Activated CD4-positive, alpha-beta T cell treated with anti-CD3 and anti-CD28 coated beads for 1 hour (primary cell): ENCODE results near the gene KRTAP1-4.
"Not testable (repeated sequence)": the region's sequence is repeated elsewhere in the genome, so short reads cannot be mapped to it uniquely, and the experiment has no call there.

ENCODE experiments used
- DNase-seq: peaks from one replicate; pipeline ENCODE4 v3.0.0-alpha.2; 2020

KRTAP1-4 gene

DNA sequence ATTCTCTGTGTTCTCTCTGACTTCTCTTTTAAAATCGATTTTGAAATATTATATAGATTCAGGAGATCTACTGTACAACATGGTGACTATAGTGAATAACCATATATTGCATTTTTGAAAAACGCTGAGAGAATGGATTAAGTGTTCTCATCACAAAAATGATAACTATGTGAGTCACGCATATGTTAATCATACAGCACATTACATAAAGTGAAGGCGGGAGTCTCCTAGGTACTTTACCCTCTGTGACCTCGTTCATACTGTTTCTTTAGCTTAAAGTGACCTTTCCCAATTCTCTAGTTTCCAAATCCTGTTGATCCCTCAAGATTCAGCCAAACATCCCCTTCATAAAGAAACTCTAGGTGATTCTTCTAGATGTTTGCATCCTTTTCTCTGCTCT lies 27.2 kb downstream of the KRTAP1-4 start:
- no peak for DNase-seq

DNA sequence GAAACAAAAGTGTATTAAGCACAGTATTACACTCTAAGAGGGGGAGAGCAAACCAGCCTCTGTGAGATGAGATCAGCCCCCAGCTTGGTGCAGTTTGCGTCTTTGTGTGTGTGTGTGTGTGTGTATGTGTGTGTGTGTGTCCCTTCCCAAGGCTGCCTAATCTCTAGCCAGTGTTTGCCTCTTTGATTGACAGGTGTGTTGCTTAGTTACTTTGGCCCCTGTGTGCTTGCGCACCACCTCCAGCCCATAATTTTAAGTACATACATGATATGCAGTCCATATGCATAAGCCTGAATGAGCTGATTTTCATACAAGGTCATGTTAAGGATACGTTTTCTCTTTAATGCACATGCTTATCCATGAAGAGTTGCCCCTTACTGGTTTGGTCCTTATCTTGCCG lies 28.2 kb downstream of the KRTAP1-4 start:
- DNase-seq: no peak

DNA sequence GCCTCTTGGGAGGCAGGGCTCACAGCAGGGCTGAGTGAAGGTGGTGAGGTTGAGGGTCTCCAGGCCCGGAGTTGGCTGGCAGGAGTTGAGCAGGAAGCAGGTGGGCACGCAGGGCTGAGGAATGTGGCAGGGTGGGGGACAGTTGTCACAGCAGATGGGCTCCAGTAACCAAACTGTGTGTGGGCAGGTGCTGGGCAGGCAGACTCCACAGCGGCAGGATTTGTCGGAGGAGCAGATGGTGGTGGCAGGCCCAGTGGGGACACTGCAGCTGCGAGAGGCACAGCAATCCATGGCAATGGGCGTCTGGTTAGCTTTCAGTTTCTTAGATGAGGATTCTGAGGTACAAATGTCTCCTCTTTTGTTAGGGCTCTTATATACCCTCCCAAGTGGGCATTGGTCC lies 30.4 kb downstream of the KRTAP1-4 start, which contains the start of gene KRTAP3-2:
KRTAP3-2 (minus strand) TSS at position 344 of the 400 bp plus-strand sequence; CDS start at position 291, 53 bp downstream.
- not testable (repeated sequence) for DNase-seq

DNA sequence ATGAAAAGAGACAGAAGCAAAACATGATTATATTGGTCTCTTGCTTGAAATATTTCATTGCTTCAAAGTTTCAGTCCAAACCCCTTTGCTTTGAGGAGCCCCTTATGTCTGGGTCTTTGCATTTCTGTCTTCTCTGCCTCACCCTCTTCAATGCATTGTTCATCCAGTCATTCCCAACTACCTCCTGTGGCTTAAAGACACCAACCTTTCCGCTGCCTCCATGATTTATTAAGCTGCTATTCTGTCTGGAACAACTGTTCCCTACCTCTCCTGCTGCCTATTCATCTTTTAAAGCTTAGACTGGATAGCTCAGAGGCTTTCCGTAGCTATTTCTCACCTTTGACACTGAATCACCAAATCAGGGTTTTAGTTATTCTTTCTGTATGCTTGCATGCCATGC lies 32.6 kb downstream of the KRTAP1-4 start:
- no peak for DNase-seq

DNA sequence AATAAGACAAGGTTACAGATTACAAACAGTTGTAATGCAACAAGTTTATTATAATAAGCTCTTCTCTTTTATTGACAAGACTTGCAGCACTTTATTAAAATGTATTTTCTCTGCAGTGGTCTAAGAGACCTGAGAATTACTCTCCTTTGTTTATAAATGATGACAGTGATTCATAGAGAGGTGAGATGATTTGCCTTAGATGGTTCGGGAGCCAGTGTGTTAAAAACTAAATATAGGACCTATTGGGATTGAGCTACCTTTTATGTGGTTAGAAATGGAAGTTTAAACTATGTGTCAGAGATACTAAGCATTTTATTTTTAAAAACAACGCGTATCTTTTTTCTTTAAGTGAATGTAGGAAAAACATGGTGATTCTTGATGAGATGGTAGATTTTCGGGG lies 33.2 kb downstream of the KRTAP1-4 start:
- no peak for DNase-seq

DNA sequence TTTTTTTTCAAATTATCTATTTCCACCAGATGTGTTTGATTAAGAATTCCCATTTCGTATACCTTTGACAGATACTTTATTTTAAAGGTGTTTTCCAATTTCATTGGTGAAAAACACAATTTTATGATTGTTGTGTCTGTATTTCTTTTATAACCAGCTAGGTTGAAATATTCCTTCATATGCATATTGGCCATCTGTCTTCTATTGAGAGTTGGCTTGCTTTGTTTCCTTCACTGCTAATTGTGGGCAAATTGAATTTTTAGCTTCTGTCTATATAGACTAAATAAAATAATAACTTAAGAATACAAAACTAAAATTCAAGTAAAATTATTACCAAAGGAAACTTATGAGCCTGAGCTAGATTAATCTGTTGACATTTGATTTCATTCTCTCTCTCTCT lies 34.9 kb downstream of the KRTAP1-4 start:
- DNase-seq: no peak

DNA sequence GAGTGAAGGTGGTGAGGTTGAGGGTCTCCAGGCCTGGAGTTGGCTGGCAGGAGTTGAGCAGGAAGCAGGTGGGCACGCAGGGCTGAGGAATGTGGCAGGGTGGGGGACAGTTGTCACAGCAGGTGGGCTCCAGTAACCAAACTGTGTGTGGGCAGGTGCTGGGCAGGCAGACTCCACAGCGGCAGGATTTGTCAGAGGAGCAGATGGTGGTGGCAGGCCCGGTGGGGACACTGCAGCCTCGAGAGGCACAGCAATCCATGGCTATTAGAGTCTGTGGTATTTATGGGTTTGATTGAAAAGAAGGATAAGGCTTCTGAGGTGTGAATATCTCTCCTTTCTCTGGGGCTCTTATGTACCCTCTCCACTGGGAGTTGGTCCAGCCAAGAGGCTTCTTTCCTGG lies 36.2 kb downstream of the KRTAP1-4 start, which contains the start of gene KRTAP3-3:
KRTAP3-3 (minus strand) TSS at position 326 of the 400 bp plus-strand sequence; CDS start at position 259, 67 bp downstream.
- DNase-seq: no peak

DNA sequence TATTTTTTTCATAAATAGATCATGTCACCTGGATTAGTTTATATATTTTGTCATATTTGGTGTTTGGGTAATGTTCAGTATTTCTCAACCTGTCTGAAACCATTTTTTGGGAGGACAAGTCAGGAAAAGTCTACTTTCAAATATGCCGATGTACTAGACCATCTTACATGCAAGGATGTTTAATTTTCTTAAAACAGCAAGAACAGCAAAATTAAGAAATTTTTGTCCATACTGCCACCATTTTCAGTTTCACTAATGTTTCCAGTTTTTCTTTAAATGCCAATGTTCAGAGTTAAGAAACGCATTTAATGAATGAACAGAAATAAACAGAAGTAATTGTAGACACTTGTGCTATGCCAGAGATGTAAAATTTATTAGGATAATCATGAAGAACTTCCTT lies 36.9 kb downstream of the KRTAP1-4 start:
- DNase-seq: no peak

DNA sequence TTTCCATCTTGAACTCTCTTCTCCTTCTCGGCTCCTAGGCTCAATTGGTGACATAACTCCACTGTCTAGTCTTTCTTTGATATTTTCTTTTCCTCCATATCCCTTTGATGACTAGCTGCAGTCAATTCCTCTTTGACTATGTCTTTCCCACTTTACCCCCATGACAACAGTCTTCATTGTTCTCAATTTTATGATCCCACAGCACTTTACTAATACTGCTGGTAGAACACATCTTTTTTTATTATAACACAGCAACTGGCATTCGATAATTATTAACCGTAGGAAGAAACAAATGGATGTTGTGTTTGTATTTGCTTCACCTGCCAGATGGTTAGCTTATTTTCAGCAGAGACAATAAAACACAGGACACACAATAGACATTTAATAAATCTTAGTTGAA lies 37.3 kb downstream of the KRTAP1-4 start:
- DNase-seq: no peak

DNA sequence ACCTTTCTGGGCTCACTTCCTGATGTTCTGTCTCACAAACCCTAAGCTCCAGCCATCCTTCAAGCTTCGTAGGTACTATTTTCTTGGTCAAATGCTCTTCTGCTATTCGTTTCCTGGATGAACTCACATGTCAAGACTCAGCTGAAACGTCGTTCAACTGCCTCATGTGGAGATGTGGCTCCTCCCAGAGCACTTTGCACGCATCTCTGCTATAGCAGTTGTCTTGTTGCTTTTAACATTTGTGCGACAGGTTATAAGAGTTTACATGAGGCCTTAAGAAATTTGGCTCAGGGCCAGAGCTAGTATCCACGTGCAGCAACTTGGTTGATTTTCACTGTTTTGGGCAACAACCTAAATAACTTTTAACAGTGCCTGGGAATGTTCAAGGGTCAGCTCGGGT lies 43.1 kb downstream of the KRTAP1-4 start:
- no peak for DNase-seq

DNA sequence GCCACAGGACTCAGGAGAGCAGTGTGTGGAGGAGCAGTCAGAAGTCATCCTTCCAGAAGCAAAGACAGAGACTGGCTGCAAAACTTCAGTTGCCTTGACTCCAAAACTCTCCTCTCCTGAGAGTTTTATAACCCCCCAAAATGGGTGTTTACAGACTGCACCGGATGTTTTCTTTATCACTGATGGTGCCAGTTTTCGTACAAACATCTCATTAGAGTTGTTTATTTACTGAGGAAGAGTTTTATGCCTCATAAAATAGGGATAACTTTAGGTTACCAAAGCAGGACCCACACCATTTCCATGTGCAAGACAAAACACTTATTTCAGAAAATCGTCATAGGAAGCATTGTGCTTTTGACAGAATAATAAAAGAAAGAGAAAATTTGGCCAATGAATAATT lies 45.8 kb downstream of the KRTAP1-4 start, which contains the start of gene KRT40:
KRT40 (minus strand) TSS at position 101 of the 400 bp plus-strand sequence; CDS start at position 48, 53 bp downstream.
- DNase-seq: no peak

DNA sequence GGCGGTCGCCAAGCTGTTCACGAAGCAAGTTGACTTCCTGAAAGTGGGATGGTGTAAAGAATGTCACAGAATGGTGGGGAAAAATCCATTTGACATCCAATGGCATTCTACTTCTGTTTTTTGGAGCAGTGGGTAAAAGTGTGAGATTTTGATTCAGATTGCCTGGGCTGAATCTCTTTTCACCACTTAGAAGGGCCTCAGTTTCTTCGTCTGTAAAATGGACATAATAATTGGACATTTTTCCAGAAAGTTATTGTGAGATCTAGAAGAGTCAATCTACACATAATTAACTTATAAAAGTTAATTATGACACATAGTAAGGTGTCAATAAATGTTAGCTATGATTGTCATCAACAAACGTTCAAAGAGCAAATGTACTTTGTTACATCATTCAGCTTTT lies 48.9 kb downstream of the KRTAP1-4 start:
- no peak for DNase-seq

DNA sequence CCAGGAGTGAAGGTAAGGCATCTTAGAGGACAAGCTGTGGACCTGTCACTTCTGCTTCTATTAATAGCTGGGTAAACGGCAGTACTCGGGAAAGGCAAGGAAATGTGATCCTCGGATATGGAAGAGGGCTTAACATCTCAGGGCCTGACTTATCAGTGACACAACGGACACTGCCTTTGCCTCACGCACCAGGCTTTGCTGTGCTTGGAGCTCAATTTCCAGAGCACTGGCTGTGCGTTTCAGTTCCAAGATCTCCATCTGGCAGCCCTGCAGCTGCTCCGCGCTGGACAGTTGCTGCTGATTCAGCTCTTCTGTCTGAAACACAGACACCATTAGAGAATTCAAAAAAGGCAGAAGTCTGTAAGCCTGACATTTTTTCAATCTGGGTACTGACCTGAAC lies 49.4 kb downstream of the KRTAP1-4 start:
- no peak for DNase-seq

DNA sequence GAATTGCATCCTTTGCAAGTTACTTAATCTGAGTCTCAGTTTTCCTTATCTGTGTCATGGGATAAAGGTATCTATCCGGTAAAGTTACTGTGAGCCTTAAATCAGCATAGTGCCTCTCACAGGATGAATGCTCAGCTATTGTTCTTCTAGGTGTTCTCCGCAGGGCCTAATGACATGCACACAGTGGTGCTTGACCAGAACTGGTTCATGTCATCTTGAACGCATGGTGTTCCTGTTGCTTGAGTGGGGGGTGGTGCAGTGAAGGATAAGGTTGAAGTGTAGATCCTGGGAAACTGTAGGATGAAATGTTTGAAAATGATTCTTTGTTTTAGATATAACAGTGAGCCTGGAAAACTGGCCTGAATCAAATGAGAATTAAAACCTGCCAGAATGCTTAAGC lies 49.9 kb downstream of the KRTAP1-4 start:
- no peak for DNase-seq
